ENCODE data around the gene PRELID1.

Gene PRELID1

DNA sequence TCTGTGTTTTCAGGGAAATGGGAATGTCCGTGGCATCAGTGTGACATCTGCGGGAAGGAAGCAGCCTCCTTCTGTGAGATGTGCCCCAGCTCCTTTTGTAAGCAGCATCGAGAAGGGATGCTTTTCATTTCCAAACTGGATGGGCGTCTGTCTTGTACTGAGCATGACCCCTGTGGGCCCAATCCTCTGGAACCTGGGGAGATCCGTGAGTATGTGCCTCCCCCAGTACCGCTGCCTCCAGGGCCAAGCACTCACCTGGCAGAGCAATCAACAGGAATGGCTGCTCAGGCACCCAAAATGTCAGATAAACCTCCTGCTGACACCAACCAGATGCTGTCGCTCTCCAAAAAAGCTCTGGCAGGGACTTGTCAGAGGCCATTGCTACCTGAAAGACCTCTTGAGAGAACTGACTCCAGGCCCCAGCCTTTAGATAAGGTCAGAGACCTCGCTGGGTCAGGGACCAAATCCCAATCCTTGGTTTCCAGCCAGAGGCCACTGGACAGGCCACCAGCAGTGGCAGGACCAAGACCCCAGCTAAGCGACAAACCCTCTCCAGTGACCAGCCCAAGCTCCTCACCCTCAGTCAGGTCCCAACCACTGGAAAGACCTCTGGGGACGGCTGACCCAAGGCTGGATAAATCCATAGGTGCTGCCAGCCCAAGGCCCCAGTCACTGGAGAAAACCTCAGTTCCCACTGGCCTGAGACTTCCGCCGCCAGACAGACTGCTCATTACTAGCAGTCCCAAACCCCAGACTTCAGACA is 9.6 kb upstream of the PRELID1 start:
- TF ChIP-seq EZH2 (optimal IDR thresholded peaks at IDR 0.05; ENCODE audit: low read depth, low read length) (no peak), EZH2phosphoT487 (IDR thresholded peaks at IDR 0.05; ENCODE audit: low read length) (no peak)
- TF ChIP-seq, protein P1, sequence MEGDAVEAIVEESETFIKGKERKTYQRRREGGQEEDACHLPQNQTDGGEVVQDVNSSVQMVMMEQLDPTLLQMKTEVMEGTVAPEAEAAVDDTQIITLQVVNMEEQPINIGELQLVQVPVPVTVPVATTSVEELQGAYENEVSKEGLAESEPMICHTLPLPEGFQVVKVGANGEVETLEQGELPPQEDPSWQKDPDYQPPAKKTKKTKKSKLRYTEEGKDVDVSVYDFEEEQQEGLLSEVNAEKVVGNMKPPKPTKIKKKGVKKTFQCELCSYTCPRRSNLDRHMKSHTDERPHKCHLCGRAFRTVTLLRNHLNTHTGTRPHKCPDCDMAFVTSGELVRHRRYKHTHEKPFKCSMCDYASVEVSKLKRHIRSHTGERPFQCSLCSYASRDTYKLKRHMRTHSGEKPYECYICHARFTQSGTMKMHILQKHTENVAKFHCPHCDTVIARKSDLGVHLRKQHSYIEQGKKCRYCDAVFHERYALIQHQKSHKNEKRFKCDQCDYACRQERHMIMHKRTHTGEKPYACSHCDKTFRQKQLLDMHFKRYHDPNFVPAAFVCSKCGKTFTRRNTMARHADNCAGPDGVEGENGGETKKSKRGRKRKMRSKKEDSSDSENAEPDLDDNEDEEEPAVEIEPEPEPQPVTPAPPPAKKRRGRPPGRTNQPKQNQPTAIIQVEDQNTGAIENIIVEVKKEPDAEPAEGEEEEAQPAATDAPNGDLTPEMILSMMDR (IDR thresholded peaks at IDR 0.05; ENCODE audit: low read length): no peak
- no peak overlapping the region for H3K4me2 ChIP-seq (ENCODE audit: low read depth, low read length)
- H3K9ac ChIP-seq (ENCODE audit: low read length): no peak overlapping the region
- no peaks in the 10 kb centered on the region for H3K9me2 ChIP-seq (replicated peaks; ENCODE audit: insufficient read depth, low read length)
- H3K4me3 ChIP-seq (ENCODE audit: low read length): no peak overlapping the region
- H3K9me3 ChIP-seq (replicated peaks; ENCODE audit: insufficient read depth, low read length): no peaks in the 10 kb centered on the region
- DNase-seq: no peak
- no peaks in the 10 kb centered on the region; the same call in 1 of the 2 replicates for H3K79me2 ChIP-seq (ENCODE audit: low read length)
- H3K4me1 ChIP-seq (ENCODE audit: low read length): peaks cover 53% of the 10 kb centered on the region
- peaks cover 44% of the 10 kb centered on the region for H3F3A ChIP-seq (ENCODE audit: insufficient read depth, low read length)
- no peak overlapping the region for H3K27ac ChIP-seq (ENCODE audit: low read length)
- H3K36me3 ChIP-seq (replicated peaks; ENCODE audit: insufficient read depth, low read length): no peaks in the 10 kb centered on the region; the same call in 1 of the 2 replicates
- H2AFZ ChIP-seq (ENCODE audit: low read length): no peak overlapping the region
- H4K20me1 ChIP-seq (ENCODE audit: insufficient read depth, low read length): no peaks in the 10 kb centered on the region
- H3K27me3 ChIP-seq (replicated peaks; ENCODE audit: insufficient read depth, low read length): no peaks in the 10 kb centered on the region

DNA sequence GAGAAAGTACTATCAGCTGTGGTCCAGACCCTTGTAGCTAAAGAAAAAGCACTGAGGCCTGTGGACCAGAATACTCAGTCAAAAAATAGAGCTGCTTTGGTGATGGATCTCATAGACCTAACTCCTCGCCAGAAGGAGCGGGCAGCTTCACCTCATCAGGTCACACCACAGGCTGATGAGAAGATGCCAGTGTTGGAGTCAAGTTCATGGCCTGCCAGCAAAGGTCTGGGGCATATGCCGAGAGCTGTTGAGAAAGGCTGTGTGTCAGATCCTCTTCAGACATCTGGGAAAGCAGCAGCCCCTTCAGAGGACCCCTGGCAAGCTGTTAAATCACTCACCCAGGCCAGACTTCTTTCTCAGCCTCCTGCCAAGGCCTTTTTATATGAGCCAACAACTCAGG is 9.0 kb upstream of the PRELID1 start:
- Histone ChIP-seq H3K4me3 (ENCODE audit: low read length) (no peak overlapping the region), H3F3A (ENCODE audit: insufficient read depth, low read length) (peaks cover 50% of the 10 kb centered on the region), H3K4me2 (ENCODE audit: low read depth, low read length) (no peak overlapping the region), H3K9ac (ENCODE audit: low read length) (no peak overlapping the region), H3K9me3 (replicated peaks; ENCODE audit: insufficient read depth, low read length) (no peaks in the 10 kb centered on the region), H2AFZ (ENCODE audit: low read length) (no peak overlapping the region), H3K27me3 (replicated peaks; ENCODE audit: insufficient read depth, low read length) (no peaks in the 10 kb centered on the region), H4K20me1 (ENCODE audit: insufficient read depth, low read length) (no peaks in the 10 kb centered on the region), H3K27ac (ENCODE audit: low read length) (no peak overlapping the region), H3K9me2 (replicated peaks; ENCODE audit: insufficient read depth, low read length) (no peaks in the 10 kb centered on the region), H3K4me1 (ENCODE audit: low read length) (peaks cover 53% of the 10 kb centered on the region), H3K36me3 (replicated peaks; ENCODE audit: insufficient read depth, low read length) (no peaks in the 10 kb centered on the region; the same call in 1 of the 2 replicates), H3K79me2 (ENCODE audit: low read length) (no peaks in the 10 kb centered on the region; the same call in 1 of the 2 replicates)
- TF ChIP-seq EZH2 (optimal IDR thresholded peaks at IDR 0.05; ENCODE audit: low read depth, low read length): no peak
- no peak for TF ChIP-seq EZH2phosphoT487 (IDR thresholded peaks at IDR 0.05; ENCODE audit: low read length)
- TF ChIP-seq, protein P1 (IDR thresholded peaks at IDR 0.05; ENCODE audit: low read length): no peak
- DNase-seq: no peak

DNA sequence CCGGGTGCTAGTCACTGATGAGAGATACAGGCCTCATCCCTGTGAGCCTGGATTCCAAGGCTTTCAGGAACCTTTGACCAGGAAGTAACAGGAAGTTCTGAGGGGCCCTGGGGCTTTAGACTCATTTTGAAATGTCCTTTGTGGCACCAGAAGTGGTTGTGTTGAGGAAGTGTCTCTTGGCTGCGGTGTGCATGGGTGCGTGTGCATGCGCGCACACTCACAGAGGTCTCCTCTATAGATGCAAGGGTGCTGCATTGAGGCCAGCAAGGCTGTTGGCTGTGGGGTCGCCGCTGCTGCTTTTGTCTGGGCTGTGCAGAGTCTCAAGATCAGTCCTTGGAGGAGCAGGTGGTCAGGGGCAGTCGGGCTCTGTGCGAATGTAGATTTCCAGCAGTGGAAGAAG is 7.7 kb upstream of the PRELID1 start:
- TF ChIP-seq, protein P1 (IDR thresholded peaks at IDR 0.05; ENCODE audit: low read length): no peak
- TF ChIP-seq EZH2phosphoT487 (IDR thresholded peaks at IDR 0.05; ENCODE audit: low read length) (no peak), EZH2 (optimal IDR thresholded peaks at IDR 0.05; ENCODE audit: low read depth, low read length) (no peak)
- Histone ChIP-seq H3K36me3 (replicated peaks; ENCODE audit: insufficient read depth, low read length) (no peaks in the 10 kb centered on the region; the same call in 1 of the 2 replicates), H3K4me3 (ENCODE audit: low read length) (no peak overlapping the region), H3K9me3 (replicated peaks; ENCODE audit: insufficient read depth, low read length) (no peaks in the 10 kb centered on the region), H3K9me2 (replicated peaks; ENCODE audit: insufficient read depth, low read length) (no peaks in the 10 kb centered on the region), H3K27me3 (replicated peaks; ENCODE audit: insufficient read depth, low read length) (no peaks in the 10 kb centered on the region), H3K27ac (ENCODE audit: low read length) (peak overlapping the region; percentile 78), H3K9ac (ENCODE audit: low read length) (no peak overlapping the region; the same call in 1 of the 2 replicates), H2AFZ (ENCODE audit: low read length) (no peak overlapping the region), H3K4me1 (ENCODE audit: low read length) (peaks cover 54% of the 10 kb centered on the region), H3F3A (ENCODE audit: insufficient read depth, low read length) (peaks cover 52% of the 10 kb centered on the region), H4K20me1 (ENCODE audit: insufficient read depth, low read length) (no peaks in the 10 kb centered on the region), H3K79me2 (ENCODE audit: low read length) (peaks cover under 1% of the 10 kb centered on the region; the same call in 1 of the 2 replicates), H3K4me2 (ENCODE audit: low read depth, low read length) (peak overlapping the region; percentile 42)
- no peak for DNase-seq

Data from MM.1S (cell line).